ENCODE results near the gene STX10. TPM values are rescaled to one million over a fixed set of nuclear protein-coding genes. Genes with fewer than 3 reads are reported as not detected.

The STX10 gene
- total and polyA plus RNA-seq, 9 of the 15 experiments (the other 6 are each of a cell fraction or from before 2014, with no cell fraction given) = 0.51 to 66.3 (median 31.0) TPM

- no peak for TF ChIP-seq ZKSCAN3 (CRISPR knock-in tag; IDR thresholded peaks at IDR 0.05)
- no peak for TF ChIP-seq RBM39 (optimal IDR thresholded peaks at IDR 0.05; ENCODE audit: low read depth, low read length)
- no peak for TF ChIP-seq ZNF146 (CRISPR knock-in tag; IDR thresholded peaks at IDR 0.05; ENCODE audit: unreplicated experiment)
- no peak for TF ChIP-seq MTA3 (IDR thresholded peaks at IDR 0.05; ENCODE audit: borderline replicate concordance)
- no peak for TF ChIP-seq FOXP1 (CRISPR knock-in tag; IDR thresholded peaks at IDR 0.05)
- TF ChIP-seq ZFP36 (IDR thresholded peaks at IDR 0.05; ENCODE audit: low read depth, low read length, partially characterized antibody) = no peak
- peak; percentile 38; the same call in 1 of the 2 replicates for TF ChIP-seq CREM (IDR thresholded peaks at IDR 0.05; ENCODE audit: low read depth)
- no peak for TF ChIP-seq MECOM (CRISPR knock-in tag; IDR thresholded peaks at IDR 0.05)
- peak; percentile 38; the same call in 1 of the 2 replicates for TF ChIP-seq CBFA2T3 (IDR thresholded peaks at IDR 0.05)
- TF ChIP-seq TBL1XR1 (IDR thresholded peaks at IDR 0.05; ENCODE audit: low read length in 2 of 2) = peak in 1 of 2 experiments; percentile 53; a peak in 1 of 4 replicates
- TF ChIP-seq ARID3B (CRISPR knock-in tag; IDR thresholded peaks at IDR 0.05; ENCODE audit: borderline replicate concordance) = no peak
- TF ChIP-seq CAMTA2 (CRISPR knock-in tag; conservative IDR thresholded peaks at IDR 0.05) = no peak
- TF ChIP-seq TGIF2 (CRISPR knock-in tag; IDR thresholded peaks at IDR 0.05) = peak; percentile 56; the same call in 1 of the 2 replicates
- no peak for TF ChIP-seq ATF2 (CRISPR knock-in tag; IDR thresholded peaks at IDR 0.05)
- no peak for TF ChIP-seq RBM17 (IDR thresholded peaks at IDR 0.05; ENCODE audit: borderline replicate concordance, low read depth, low read length)
- TF ChIP-seq MLLT1 (IDR thresholded peaks at IDR 0.05) = 0 out of 4 replicates have a peak, but pooled peaks of 1 of the 2 experiments have one; percentile 12
- TF ChIP-seq UBTF (IDR thresholded peaks at IDR 0.05; ENCODE audit: borderline replicate concordance in 1 of 2, low read depth in 2 of 2, low read length in 2 of 2) = 0 out of 4 replicates have a peak, but pooled peaks of 1 of the 2 experiments have one; percentile 37
- TF ChIP-seq JUN (IDR thresholded peaks at IDR 0.05; ENCODE audit: borderline replicate concordance, low read depth, low read length) = no peak
- no peak for TF ChIP-seq JUN (CRISPR knock-in tag; IDR thresholded peaks at IDR 0.05; ENCODE audit: borderline replicate concordance)
- TF ChIP-seq TRIM28 (IDR thresholded peaks at IDR 0.05) = no peak
- TF ChIP-seq OTX1 (CRISPR knock-in tag; IDR thresholded peaks at IDR 0.05) = 0 out of 2 replicates have a peak, but pooled peaks have one; percentile 30
- no peak for TF ChIP-seq ZNF347 (CRISPR knock-in tag; IDR thresholded peaks at IDR 0.05; ENCODE audit: low read depth)
- TF ChIP-seq RB1 (IDR thresholded peaks at IDR 0.05; ENCODE audit: low read depth) = no peak
Measured at GRCh38 chr19:13118424-13119193, 31.6 kb downstream of the STX10 start (continued).

Data from K562 (cell line).